HFFc6 (cell line): ENCODE measurements around the gene PCBP4. TPM values are rescaled to one million over a fixed set of nuclear protein-coding genes. Genes with fewer than 3 reads are reported as not detected.

Experiments
- DNase-seq: peaks from one replicate; pipeline ENCODE4 v3.0.0-alpha.2; 2018
- H3K27ac Mint-ChIP-seq: 2 replicates; pipeline ENCODE4 v1.8.0; 2020; ENCODE audit warnings: mild to moderate bottlenecking, mixed read lengths
- H3K27me3 Mint-ChIP-seq: 2 replicates; pipeline ENCODE4 v1.8.0; 2021; ENCODE audit warnings: mild to moderate bottlenecking, moderate library complexity, mixed read lengths; ENCODE audit not compliant: insufficient read depth
- H3K36me3 Mint-ChIP-seq: 2 replicates; pipeline ENCODE4 v1.8.0; 2021; ENCODE audit warnings: low read depth, mixed read lengths
- H3K4me1 Mint-ChIP-seq: 2 replicates; pipeline ENCODE4 v1.8.0; 2020; ENCODE audit warnings: low read depth, mixed read lengths
- H3K4me3 Mint-ChIP-seq: 2 replicates; pipeline ENCODE4 v1.8.0; 2020; ENCODE audit warnings: mild to moderate bottlenecking, moderate library complexity, mixed read lengths
- H3K9me3 Mint-ChIP-seq: 2 replicates; pipeline ENCODE4 v1.8.0; 2020; ENCODE audit warnings: mild to moderate bottlenecking, mixed read lengths
- total RNA-seq, 6 experiments: library from RNA; stranded (reverse); fragmentation: NEBNext Ultra II Directional; extraction: Animal tissue kit (Norgen Biotek cat#: 25700); gene quantifications; 2 replicates in 1 of 6; 3 replicates in 5 of 6; pipeline ENCODE4 v1.2.3, GENCODE V29; 2021
- TF ChIP-seq, protein P1 (sequence below): fragments of 200-600 bp; sonication (generic); IDR thresholded peaks from 2 replicates; pipeline ENCODE4 v1.5.0; 2021; ENCODE audit warnings: antibody characterized with exemption, mild to moderate bottlenecking

Gene PCBP4
- total RNA-seq, 6 experiments from 2014 or later = 98.6 to 128 (median 110) TPM

GRCh38 chr3:51908026-51908425 is 59.2 kb downstream of the PCBP4 start:
- no peaks in the 10 kb centered on the region for H3K4me1 Mint-ChIP-seq
- peaks cover 10% of the 10 kb centered on the region for H3K27me3 Mint-ChIP-seq
- peaks cover 32% of the 10 kb centered on the region for H3K9me3 Mint-ChIP-seq
- H3K36me3 Mint-ChIP-seq = peaks cover 21% of the 10 kb centered on the region
- TF ChIP-seq, protein P1, sequence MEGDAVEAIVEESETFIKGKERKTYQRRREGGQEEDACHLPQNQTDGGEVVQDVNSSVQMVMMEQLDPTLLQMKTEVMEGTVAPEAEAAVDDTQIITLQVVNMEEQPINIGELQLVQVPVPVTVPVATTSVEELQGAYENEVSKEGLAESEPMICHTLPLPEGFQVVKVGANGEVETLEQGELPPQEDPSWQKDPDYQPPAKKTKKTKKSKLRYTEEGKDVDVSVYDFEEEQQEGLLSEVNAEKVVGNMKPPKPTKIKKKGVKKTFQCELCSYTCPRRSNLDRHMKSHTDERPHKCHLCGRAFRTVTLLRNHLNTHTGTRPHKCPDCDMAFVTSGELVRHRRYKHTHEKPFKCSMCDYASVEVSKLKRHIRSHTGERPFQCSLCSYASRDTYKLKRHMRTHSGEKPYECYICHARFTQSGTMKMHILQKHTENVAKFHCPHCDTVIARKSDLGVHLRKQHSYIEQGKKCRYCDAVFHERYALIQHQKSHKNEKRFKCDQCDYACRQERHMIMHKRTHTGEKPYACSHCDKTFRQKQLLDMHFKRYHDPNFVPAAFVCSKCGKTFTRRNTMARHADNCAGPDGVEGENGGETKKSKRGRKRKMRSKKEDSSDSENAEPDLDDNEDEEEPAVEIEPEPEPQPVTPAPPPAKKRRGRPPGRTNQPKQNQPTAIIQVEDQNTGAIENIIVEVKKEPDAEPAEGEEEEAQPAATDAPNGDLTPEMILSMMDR = no peak
- DNase-seq = no peak
- H3K27ac Mint-ChIP-seq = no peak overlapping the region
- H3K4me3 Mint-ChIP-seq = no peak overlapping the region

Other genes starting within 250 kb of the PCBP4 start
- gene IQCF6, start 188.2 kb downstream of the PCBP4 start, total RNA-seq = not detected
- gene IQCF2, start 105.8 kb downstream of the PCBP4 start, total RNA-seq = not detected
- gene IQCF5, start 91.9 kb downstream of the PCBP4 start, total RNA-seq = not detected
- not detected for gene IQCF1, start 64.1 kb downstream of the PCBP4 start, total RNA-seq
- gene RRP9, start 25.6 kb downstream of the PCBP4 start, total RNA-seq = 10 to 100 TPM; 30.0 to 36.6 (median 32.5) TPM
- 10 to 100 TPM; 13.7 to 20.1 (median 17.1) TPM for gene PARP3, start 25.1 kb downstream of the PCBP4 start, total RNA-seq
- under 1 TPM in 2 of 6 experiments, not detected in 4; 0.07 to 0.10 TPM for gene GPR62, start 12.1 kb downstream of the PCBP4 start, total RNA-seq
- gene ABHD14B, start 6.6 kb upstream of the PCBP4 start, total RNA-seq = 10 to 100 TPM; 29.6 to 39.3 (median 33.9) TPM
- gene ABHD14A, start 7.6 kb upstream of the PCBP4 start, total RNA-seq = 10 to 100 TPM; 10.5 to 13.2 (median 11.0) TPM
- gene ACY1, start 16.1 kb upstream of the PCBP4 start, total RNA-seq = 10 to 100 TPM; 40.0 to 49.2 (median 41.5) TPM
- gene RPL29, start 28.4 kb upstream of the PCBP4 start, total RNA-seq = 1,000 to 10,000 TPM; 1,011 to 1,270 (median 1,111) TPM
- 10 to 100 TPM; 31.7 to 43.3 (median 37.4) TPM for gene DUSP7, start 89.1 kb upstream of the PCBP4 start, total RNA-seq
- gene POC1A, start 187.0 kb upstream of the PCBP4 start, total RNA-seq = 10 to 100 TPM; 11.0 to 21.3 (median 20.5) TPM
- gene ALAS1, start 230.7 kb upstream of the PCBP4 start, total RNA-seq = 10 to 100 TPM; 31.5 to 39.1 (median 35.1) TPM